HepG2 (cell line): Measurements from ENCODE around the gene BACH2. TPM values are rescaled to one million over a fixed set of nuclear protein-coding genes. Genes with fewer than 3 reads are reported as not detected.
A peak's percentile ranks its signal among the peaks of the same experiment; 100 is the strongest.

Source experiments
- BCLAF1 ChIP-seq: fragments of 450-650 bp; IDR thresholded peaks from 2 replicates; pipeline ENCODE4 v1.6.1; 2017; ENCODE audit warnings: mild to moderate bottlenecking
- CENPX ChIP-seq: sonication (generic); formaldehyde crosslinking; IDR thresholded peaks from 2 replicates; pipeline ENCODE4 v1.9.0; 2021; ENCODE audit warnings: mild to moderate bottlenecking, missing genetic modification reagents, moderate library complexity
- EHMT2 ChIP-seq: fragments of 200-600 bp; sonication (generic); IDR thresholded peaks from 2 replicates; pipeline ENCODE4 v1.7.0; 2017; ENCODE audit warnings: antibody characterized with exemption, low read depth, low read length, borderline replicate concordance
- EP300 ChIP-seq, 3 experiments: sonication (generic) in 1 of 3; formaldehyde crosslinking in 1 of 3; IDR thresholded peaks; 2 replicates each; pipeline versions ENCODE4 v1.5.1 to v1.6.1; 2011 to 2020; ENCODE audit warnings: low read depth in 2 of 3, low read length in 2 of 3, borderline replicate concordance in 1 of 3, improper control_type of control experiment in 1 of 3, mild to moderate bottlenecking in 1 of 3, missing genetic modification reagents in 1 of 3, moderate library complexity in 1 of 3
- HNF4A ChIP-seq: sonication (generic); formaldehyde crosslinking; IDR thresholded peaks from 2 replicates; pipeline ENCODE4 v1.4.0; 2020; ENCODE audit warnings: missing genetic modification reagents
- NFKB2 ChIP-seq: sonication (generic); formaldehyde crosslinking; IDR thresholded peaks from 2 replicates; pipeline ENCODE4 v1.4.0; 2020; ENCODE audit warnings: missing genetic modification reagents, borderline replicate concordance
- RERE ChIP-seq: IDR thresholded peaks from 2 replicates; pipeline ENCODE4 v1.6.1; 2016; ENCODE audit warnings: low read depth, missing genetic modification reagents, missing compliant biosample characterization
- SOX13 ChIP-seq, 3 experiments: fragments of 450-650 bp in 1 of 3; sonication (generic) in 1 of 3; formaldehyde crosslinking in 1 of 3; IDR thresholded peaks in 2 of 3; conservative IDR thresholded peaks in 1 of 3; 2 replicates each; pipeline versions ENCODE4 v1.5.0 to v1.6.1; 2016 to 2020; ENCODE audit warnings: antibody characterized with exemption in 1 of 3, mild to moderate bottlenecking in 1 of 3, missing compliant biosample characterization in 1 of 3, missing genetic modification reagents in 1 of 3, moderate library complexity in 1 of 3
- TFDP2 ChIP-seq: sonication (generic); formaldehyde crosslinking; IDR thresholded peaks from 2 replicates; pipeline ENCODE4 v1.4.0; 2020; ENCODE audit warnings: missing genetic modification reagents
- ZNF280B ChIP-seq: sonication (generic); formaldehyde crosslinking; IDR thresholded peaks from 2 replicates; pipeline ENCODE4 v1.5.0; 2020; ENCODE audit warnings: missing genetic modification reagents, mild to moderate bottlenecking, borderline replicate concordance
- ZNF567 ChIP-seq: sonication (generic); formaldehyde crosslinking; IDR thresholded peaks from 2 replicates; pipeline ENCODE4 v1.8.1; 2023; ENCODE audit warnings: mild to moderate bottlenecking, missing genetic modification reagents, borderline replicate concordance
- ZNF841 ChIP-seq: sonication (generic); formaldehyde crosslinking; IDR thresholded peaks from 2 replicates; pipeline ENCODE4 v1.8.1; 2023; ENCODE audit warnings: missing genetic modification reagents, borderline replicate concordance
- ZSCAN12 ChIP-seq: sonication (generic); formaldehyde crosslinking; IDR thresholded peaks from 2 replicates; pipeline ENCODE4 v1.9.0; 2021; ENCODE audit warnings: mild to moderate bottlenecking, missing genetic modification reagents
- ZSCAN22 ChIP-seq: sonication (generic); formaldehyde crosslinking; IDR thresholded peaks from 2 replicates; pipeline ENCODE4 v1.4.0; 2020; ENCODE audit warnings: mild to moderate bottlenecking, missing genetic modification reagents
- polyA plus RNA-seq, 8 experiments: library from polyadenylated mRNA; depleted of rRNA in 3 of 8; stranded (reverse) in 7 of 8; unstranded in 1 of 8; fragments of >200 nt; fragmentation: Illumina TruSeq in 4 of 8; extraction: Trizol in 4 of 8; gene quantifications; 2 replicates each; pipeline versions ENCODE4 v1.2.1 to v1.2.3, GENCODE V29; 2011 to 2016; ENCODE audit warnings: low read depth in 4 of 8, missing spikeins in 1 of 8, mixed read lengths in 1 of 8; ENCODE audit not compliant: insufficient read depth in 1 of 8
- total RNA-seq, 5 experiments: library from RNA; depleted of rRNA; stranded (reverse); fragments of >200 nt; fragmentation: Illumina TruSeq; extraction: Trizol; gene quantifications; 2 replicates each; pipeline ENCODE4 v1.2.3, GENCODE V29; 2016; ENCODE audit warnings: low read depth in 1 of 5
- TF ChIP-seq, protein P1 (sequence below): sonication (generic); formaldehyde crosslinking; IDR thresholded peaks from 2 replicates; pipeline ENCODE4 v1.4.0; 2020; ENCODE audit warnings: missing genetic modification reagents; ENCODE audit errors: not compliant biosample characterization

Gene BACH2
- total and polyA plus RNA-seq, 2 of the 13 experiments (the other 11 are each of a cell fraction or from before 2014, with no cell fraction given) = 0.01 TPM; not detected in 1

- TF ChIP-seq EP300 (IDR thresholded peaks at IDR 0.05; ENCODE audit: low read depth in 2 of 2, low read length in 2 of 2) (no peak), EP300 (CRISPR knock-in tag; IDR thresholded peaks at IDR 0.05; ENCODE audit: borderline replicate concordance) (no peak), ZNF280B (CRISPR knock-in tag) (no peak), ZNF567 (CRISPR knock-in tag) (no peak), BCLAF1 (no peak), SOX13 (IDR thresholded peaks at IDR 0.05) (no peak), SOX13 (CRISPR knock-in tag; conservative IDR thresholded peaks at IDR 0.05 in 1 of 2, IDR thresholded peaks at IDR 0.05 in 1 of 2) (peak in 1 of 2 experiments; percentile 43; a peak in 1 of 4 replicates), NFKB2 (CRISPR knock-in tag) (no peak), TFDP2 (CRISPR knock-in tag) (no peak), HNF4A (CRISPR knock-in tag) (no peak), CENPX (CRISPR knock-in tag) (no peak), EHMT2 (no peak), RERE (CRISPR knock-in tag) (peak; percentile 42; the same call in 1 of the 2 replicates), ZNF841 (no peak), ZSCAN12 (CRISPR knock-in tag) (no peak), ZSCAN22 (CRISPR knock-in tag) (no peak)
- TF ChIP-seq, protein P1, sequence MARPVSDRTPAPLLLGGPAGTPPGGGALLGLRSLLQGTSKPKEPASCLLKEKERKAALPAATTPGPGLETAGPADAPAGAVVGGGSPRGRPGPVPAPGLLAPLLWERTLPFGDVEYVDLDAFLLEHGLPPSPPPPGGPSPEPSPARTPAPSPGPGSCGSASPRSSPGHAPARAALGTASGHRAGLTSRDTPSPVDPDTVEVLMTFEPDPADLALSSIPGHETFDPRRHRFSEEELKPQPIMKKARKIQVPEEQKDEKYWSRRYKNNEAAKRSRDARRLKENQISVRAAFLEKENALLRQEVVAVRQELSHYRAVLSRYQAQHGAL (CRISPR knock-in tag) = no peak
These were observed 355.4 kb downstream of the BACH2 start (continued) for GRCh38 chr6:89941031-89941762.
